ENCODE data around the gene ARMS2. TPM values are rescaled to one million over a fixed set of nuclear protein-coding genes. Genes with fewer than 3 reads are reported as not detected.

Gene ARMS2
- total RNA-seq, 1 donor from 2014 or later, result not detected

GRCh38 chr10:122492006-122492405 lies 37.6 kb downstream of the ARMS2 start:
- H3K9me3 ChIP-seq (ENCODE audit: low read depth), result no peaks in the 10 kb centered on the region
- no peak for DNase-seq (ENCODE audit: low spot score)
- Mint-ChIP-seq H3K27me3 (ENCODE audit: insufficient read depth, low read depth) (peaks cover 11% of the 10 kb centered on the region), H3K36me3 (peaks cover 2% of the 10 kb centered on the region), H3K4me3 (no peak overlapping the region), H3K4me1 (peaks cover 44% of the 10 kb centered on the region), H3K9me3 (no peaks in the 10 kb centered on the region), H3K27ac (peak overlapping the region; percentile 44)
- H3F3A ChIP-seq (ENCODE audit: low read depth), result no peaks in the 10 kb centered on the region
- H4K20me1 ChIP-seq (ENCODE audit: low read depth), result no peaks in the 10 kb centered on the region
- no peaks in the 10 kb centered on the region for H3K27me3 ChIP-seq
- H3K4me3 ChIP-seq, result no peak overlapping the region
- no peak overlapping the region for H3K27ac ChIP-seq
- H3K79me2 ChIP-seq (ENCODE audit: low read depth), result no peaks in the 10 kb centered on the region
- peaks cover 15% of the 10 kb centered on the region for H3K4me1 ChIP-seq
- H2AFZ ChIP-seq (replicated peaks), result peak overlapping the region; percentile 48
- no peak overlapping the region for H3K9ac ChIP-seq
- no peak overlapping the region for H3K4me2 ChIP-seq
- no peaks in the 10 kb centered on the region for H3K36me3 ChIP-seq
- no peak for TF ChIP-seq EZH2 (IDR thresholded peaks at IDR 0.05)
- no peak for TF ChIP-seq EZH2phosphoT487 (IDR thresholded peaks at IDR 0.05)
- TF ChIP-seq CTCF (IDR thresholded peaks at IDR 0.05), result no peak

- Histone ChIP-seq H3K79me2 (ENCODE audit: low read depth) (no peaks in the 10 kb centered on the region), H2AFZ (replicated peaks) (no peak overlapping the region), H3K36me3 (no peaks in the 10 kb centered on the region), H3F3A (ENCODE audit: low read depth) (no peaks in the 10 kb centered on the region), H3K4me3 (no peak overlapping the region), H4K20me1 (ENCODE audit: low read depth) (no peaks in the 10 kb centered on the region), H3K4me1 (peaks cover 10% of the 10 kb centered on the region), H3K4me2 (no peak overlapping the region), H3K9ac (no peak overlapping the region), H3K27me3 (no peaks in the 10 kb centered on the region), H3K9me3 (ENCODE audit: low read depth) (no peaks in the 10 kb centered on the region), H3K27ac (no peak overlapping the region)
- H3K36me3 Mint-ChIP-seq, result no peaks in the 10 kb centered on the region
- no peaks in the 10 kb centered on the region for H3K9me3 Mint-ChIP-seq
- H3K27me3 Mint-ChIP-seq (ENCODE audit: insufficient read depth, low read depth), result peaks cover 11% of the 10 kb centered on the region
- H3K4me1 Mint-ChIP-seq, result peaks cover 35% of the 10 kb centered on the region
- TF ChIP-seq CTCF (IDR thresholded peaks at IDR 0.05) (no peak), EZH2phosphoT487 (IDR thresholded peaks at IDR 0.05) (no peak), EZH2 (IDR thresholded peaks at IDR 0.05) (no peak)
- no peak overlapping the region for H3K27ac Mint-ChIP-seq
- H3K4me3 Mint-ChIP-seq, result no peak overlapping the region
- DNase-seq (ENCODE audit: low spot score), result no peak
These were observed 38.6 kb downstream of the ARMS2 start for GRCh38 chr10:122492999-122493481.

GRCh38 chr10:122493761-122494160 lies 39.3 kb downstream of the ARMS2 start:
- H3K4me1 Mint-ChIP-seq, result peaks cover 35% of the 10 kb centered on the region
- no peaks in the 10 kb centered on the region for H3K36me3 Mint-ChIP-seq
- no peak for DNase-seq (ENCODE audit: low spot score)
- H3K79me2 ChIP-seq (ENCODE audit: low read depth), result no peaks in the 10 kb centered on the region
- no peaks in the 10 kb centered on the region for H3K9me3 ChIP-seq (ENCODE audit: low read depth)
- no peak overlapping the region for H3K4me3 Mint-ChIP-seq
- H3K36me3 ChIP-seq, result no peaks in the 10 kb centered on the region
- H3K27ac ChIP-seq, result no peak overlapping the region
- no peak overlapping the region for H2AFZ ChIP-seq (replicated peaks)
- H3F3A ChIP-seq (ENCODE audit: low read depth), result no peaks in the 10 kb centered on the region
- no peaks in the 10 kb centered on the region for H4K20me1 ChIP-seq (ENCODE audit: low read depth)
- H3K9ac ChIP-seq, result no peak overlapping the region
- no peaks in the 10 kb centered on the region for H3K27me3 ChIP-seq
- no peak overlapping the region for H3K4me3 ChIP-seq
- H3K4me1 ChIP-seq, result peaks cover 10% of the 10 kb centered on the region
- no peak overlapping the region for H3K27ac Mint-ChIP-seq
- no peak for TF ChIP-seq EZH2 (IDR thresholded peaks at IDR 0.05)
- TF ChIP-seq EZH2phosphoT487 (IDR thresholded peaks at IDR 0.05), result no peak
- TF ChIP-seq CTCF (IDR thresholded peaks at IDR 0.05), result no peak
- peaks cover 8% of the 10 kb centered on the region for H3K27me3 Mint-ChIP-seq (ENCODE audit: insufficient read depth, low read depth)
- no peaks in the 10 kb centered on the region for H3K9me3 Mint-ChIP-seq
- H3K4me2 ChIP-seq, result no peak overlapping the region
